GM21367 (cell line): ENCODE data around the gene RXRA.

ENCODE experiments used
- ATAC-seq: cut with Tn5 transposase; IDR thresholded peaks from one replicate; pipeline ENCODE4 v1.9.1; 2021; ENCODE audit not compliant: unreplicated experiment

Gene RXRA

DNA sequence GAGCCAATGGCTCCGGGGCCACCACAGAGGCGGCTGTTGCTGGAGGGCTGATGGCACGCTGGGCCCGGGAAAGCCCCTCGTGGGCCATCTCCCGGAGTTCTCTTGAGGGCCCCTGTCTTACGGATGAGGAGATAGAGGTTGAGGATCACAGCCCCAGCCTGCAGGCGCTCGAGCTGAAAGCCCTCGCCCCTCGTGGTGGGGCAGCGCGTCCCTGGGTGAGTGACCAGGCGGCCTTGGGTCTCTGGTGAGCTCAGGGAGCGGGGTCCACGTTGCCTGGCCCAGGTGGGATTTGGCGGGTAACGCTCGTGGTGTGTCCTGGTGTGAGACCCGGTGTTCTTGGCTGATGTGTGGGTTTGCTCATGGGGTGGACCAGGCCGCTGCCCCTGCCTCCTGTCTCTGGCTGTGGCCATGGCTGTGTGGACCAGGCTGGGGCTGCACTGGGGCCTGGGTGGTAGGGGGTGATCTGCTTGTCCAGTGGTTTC, 38.9 kb downstream of the RXRA start:
- ATAC-seq = no peak

DNA sequence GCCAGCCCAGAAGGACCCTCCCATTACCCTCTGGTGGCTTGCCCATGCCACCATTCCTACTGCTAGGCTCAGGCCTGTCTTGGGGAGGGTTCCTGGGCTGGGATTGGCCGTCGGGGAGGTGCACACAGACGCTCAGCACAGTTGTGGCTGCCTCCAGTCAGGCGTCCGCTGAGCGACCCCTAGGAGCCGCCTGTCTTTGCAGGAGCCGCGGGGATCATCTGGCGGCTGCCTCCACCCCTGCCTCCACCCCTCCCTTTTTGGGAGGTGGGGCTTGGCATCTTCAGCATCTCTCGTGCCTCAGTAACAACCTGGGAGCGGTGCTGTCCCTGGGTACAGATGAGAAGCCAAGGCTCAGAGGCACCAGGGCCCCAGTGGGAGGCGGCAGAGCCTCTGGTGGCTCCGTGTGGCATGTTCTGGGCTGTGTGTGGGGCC, 39.6 kb downstream of the RXRA start:
- no peak for ATAC-seq

DNA sequence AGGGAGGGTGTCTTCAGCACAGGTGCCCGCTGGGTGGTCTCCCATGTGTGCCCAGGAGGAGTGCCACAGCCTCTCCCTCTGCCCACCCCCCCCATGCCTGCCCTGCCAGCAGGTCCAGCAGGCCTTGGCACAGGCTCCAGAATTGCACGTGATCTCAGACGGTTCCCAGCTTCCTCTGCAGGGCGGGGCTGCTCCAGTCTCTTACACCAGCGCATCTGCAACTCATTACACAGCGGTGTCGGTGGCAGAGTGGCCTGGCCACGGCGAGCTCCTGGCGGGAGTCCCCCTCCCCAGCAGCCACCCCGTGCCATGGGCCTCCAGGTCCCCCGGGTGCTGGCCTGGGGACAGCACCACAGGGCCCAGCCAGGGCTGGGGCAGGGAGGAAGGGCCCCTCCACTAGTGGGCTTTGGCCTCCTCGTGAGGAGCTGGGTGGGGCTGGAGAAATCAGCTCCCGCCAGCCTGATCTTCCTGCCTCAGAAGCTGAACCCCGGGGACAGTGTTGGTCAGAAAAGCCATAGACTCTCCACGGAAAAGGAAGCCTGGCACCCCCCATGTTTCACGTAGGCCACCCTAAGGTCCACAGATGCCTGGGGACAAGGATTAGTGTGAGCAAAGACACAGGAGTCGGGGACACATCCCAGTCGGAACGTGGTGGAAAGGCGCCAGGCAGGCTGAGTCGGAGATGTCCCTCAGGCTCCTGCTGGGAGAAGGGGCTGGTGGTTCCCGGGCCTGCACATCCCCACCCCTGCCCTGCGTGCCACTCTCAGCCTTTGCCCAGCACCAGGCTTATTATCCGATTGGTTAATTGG, 40.2 kb downstream of the RXRA start:
- ATAC-seq = no peak

DNA sequence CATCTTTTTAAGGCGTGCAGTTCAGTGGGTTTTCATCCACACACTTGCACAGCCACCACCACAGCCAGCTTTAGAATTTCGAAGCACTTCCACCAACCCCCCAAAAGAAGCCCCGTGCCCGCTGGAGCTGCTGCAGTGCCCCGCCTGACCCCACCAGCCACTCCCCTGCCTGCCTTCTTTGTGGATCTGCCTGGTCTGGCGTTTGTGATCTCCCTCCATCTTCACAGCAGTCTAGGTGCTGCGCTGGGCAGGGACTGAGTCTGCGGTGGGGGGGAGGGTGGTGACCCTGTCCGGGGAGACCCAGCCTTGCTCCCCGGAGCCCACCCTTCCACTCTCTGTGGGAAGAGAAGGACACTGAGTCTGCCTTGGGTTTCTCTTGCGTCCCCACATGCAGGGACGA, 40.8 kb downstream of the RXRA start:
- no peak for ATAC-seq

DNA sequence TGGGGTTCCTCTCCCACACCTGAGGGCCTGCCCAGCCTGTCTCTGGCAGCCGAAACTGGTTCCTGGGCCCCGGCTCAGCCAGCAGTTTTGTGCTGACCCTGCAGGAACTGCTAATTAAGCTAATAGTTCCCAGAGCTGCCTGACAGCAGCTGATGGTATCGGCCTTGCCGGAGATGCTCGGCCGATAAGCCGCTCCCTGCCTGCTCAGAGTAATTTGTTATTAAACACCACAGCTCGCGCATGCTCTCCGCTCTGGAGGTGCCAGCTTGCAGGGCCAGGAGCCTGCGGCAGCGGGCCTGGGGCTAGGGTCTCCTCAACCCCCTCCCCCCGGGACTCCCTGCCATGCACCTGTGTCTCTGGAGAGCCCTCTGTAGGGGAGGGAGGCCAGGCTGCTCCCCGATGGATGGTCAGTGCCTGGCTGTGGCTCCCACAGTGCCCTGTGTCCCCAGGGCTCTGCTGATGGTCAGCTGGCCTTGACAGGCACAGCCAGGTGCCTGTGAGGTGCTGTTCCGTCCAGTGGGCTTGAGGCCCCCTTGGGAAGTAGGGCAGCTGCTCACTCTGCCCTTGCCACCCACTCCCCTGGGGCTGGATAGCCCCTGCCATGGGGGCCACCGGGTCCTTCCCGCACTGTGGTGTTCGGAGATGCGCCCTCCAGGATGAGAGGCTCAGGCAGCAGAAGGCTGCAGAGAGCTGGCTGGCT, 41.7 kb downstream of the RXRA start:
- ATAC-seq = no peak

DNA sequence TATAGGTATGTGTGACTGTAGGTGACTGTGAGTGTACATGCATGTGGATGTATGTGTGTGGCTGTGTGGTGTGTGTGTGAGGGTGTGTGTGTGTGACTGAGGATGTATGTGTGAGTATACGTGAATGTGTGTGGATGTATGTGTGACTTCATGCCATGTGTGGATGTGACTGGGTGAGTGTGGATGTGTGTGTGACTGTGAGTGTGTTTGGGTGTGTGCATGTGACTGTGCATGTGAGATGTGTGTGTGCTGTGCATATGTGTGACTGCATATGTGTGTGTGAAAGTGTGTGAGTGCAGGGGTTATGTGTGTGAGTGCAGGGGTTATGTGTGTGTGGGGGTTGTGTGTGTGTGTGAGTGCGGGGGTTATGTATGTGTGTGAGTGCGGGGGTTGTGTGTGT, 42.3 kb downstream of the RXRA start:
- ATAC-seq = no peak

DNA sequence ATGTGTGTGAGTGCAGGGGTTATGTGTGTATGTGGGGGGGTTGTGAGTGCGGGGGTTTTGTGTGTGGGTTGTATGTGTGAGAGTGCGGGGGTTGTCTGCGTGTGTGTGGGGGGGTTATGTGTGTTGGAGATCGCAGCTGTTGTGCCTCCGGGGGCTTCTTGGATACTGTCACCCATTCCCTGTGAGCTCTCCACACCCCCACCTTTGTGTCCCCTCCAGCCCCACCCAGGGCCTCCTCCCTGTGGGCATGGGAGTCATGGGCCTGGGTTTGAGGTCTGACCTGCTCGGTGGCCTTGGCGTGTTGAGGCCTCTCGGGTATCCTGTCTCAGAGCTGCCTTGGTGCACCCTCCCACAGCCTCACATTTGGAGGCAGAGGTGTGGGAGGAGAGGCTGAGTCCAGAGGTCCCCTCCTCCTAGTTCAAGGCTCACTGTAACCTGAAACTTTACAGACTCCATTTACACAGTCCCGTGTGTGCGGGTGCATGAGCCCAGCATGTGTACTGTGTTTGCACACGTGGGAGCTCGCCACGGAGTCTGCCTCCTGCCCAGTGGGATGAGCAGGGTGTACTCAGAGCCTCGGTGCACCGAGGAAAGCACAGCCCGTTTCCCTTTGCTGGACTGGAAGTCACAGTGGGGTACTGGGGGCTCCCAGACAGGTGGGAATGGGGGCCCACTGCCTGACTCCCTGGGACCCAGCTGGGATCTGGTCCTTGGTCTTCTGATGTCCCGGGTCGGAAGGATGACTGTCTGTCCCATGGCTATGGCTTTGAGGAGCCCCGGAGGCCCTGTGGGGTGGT, 43.4 kb downstream of the RXRA start:
- ATAC-seq = no peak

DNA sequence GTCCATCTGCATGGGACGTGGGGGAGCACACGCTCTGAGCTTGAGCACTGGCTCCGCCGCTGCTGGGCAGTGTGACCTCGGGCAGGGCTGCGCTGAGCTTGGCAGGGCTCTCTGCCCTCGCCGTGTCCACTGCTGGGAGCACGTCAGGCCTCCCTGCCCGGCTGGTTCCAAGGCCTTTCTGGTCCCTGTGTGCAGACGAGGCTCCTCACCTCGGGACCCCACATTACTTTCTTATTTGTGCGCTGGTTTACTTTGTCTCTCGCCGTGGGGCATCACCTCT, 43.9 kb downstream of the RXRA start:
- no peak for ATAC-seq

DNA sequence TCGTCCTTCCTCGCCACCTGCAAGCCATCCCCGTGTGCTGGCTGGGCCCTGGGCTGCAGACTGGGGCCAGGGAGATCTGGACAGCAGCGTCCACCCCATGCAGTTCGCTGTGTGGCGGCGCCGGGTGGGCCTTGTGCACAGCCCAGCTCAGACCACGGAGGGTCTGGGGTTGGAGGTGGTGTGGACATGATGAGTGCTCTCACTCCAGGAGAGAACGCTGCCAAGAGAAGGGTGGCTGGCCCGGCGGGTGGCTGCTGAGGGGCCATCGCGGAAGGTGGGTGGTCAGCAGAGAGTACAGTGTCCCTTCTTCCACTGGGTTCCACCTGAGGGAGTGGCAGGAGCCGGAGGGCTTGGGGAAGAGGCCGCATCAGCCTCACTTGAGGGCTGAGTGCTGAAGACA, 44.4 kb downstream of the RXRA start:
- ATAC-seq = no peak

DNA sequence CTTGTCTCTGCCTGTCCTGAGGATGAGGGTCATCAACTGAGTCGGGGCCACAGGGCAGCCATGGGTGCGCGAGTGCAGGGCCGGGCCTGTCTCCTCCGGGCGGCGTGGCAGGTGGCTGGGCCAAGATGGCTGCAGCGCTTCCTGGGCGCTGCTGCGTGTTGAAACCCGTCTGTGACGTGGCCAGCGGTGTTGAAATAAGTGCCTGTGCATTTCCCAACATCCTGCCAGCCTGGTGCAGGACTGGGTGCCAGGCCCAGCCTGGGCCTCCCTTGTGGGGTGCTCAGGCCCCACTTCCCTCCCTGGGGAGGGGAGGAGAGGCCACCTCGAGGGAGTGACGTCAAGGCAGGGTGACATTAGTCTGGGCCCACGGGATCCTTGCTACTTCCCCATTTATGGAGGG, 45.5 kb downstream of the RXRA start:
- no peak for ATAC-seq

DNA sequence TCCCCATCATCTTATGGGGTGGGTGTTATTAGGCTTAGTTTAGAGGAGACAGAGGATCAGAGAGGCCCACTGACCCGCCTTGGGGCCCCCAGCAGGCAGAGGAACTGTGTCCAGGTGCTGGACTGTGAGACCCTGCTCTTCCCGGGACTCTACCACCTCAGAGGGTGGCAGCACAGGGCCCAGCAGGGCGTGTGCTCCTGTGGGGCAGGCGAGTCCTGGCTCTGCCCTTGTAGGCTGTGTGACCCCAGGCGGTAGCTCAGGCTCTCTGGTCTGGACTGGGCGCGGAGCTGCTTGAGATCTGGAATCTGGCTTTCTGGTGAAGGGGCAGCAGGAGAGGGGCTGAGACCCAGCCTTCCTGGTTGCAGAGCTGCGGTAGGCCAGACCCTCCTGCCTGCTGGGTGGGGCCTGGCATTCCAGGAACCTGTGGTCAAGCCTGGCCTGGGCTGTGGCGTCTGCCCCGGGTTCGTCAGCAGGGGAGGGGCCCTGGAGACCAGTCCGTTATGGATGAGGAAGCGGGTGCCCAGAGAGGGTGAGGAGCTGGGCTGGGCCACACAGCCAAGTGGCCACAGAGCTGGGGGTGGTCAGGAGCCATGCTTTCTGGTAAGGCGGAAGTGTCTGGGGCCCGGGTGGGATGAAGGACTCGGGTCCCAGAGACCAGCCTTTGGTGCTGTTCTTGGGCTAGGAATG, 46.5 kb downstream of the RXRA start:
- no peak for ATAC-seq

DNA sequence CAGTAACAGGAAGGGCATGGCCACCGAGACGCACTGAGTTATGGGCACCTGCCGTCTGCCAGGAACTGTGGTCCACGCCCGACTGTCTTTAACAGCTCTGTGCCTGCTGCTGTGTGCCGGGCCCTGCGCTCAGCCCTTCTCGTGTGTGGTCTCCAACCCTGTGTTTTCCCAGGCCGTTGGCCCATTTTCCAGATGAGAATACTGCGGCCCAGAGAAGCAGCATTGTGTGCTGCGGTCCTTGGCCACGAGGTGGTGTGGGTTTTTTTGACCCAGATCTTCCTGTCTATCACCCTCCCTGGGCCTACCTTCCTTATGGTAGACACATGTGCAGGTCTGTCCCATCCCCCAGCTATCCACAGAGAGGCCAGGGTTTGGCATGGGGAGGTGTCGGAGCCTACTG, 47.0 kb downstream of the RXRA start:
- no peak for ATAC-seq

DNA sequence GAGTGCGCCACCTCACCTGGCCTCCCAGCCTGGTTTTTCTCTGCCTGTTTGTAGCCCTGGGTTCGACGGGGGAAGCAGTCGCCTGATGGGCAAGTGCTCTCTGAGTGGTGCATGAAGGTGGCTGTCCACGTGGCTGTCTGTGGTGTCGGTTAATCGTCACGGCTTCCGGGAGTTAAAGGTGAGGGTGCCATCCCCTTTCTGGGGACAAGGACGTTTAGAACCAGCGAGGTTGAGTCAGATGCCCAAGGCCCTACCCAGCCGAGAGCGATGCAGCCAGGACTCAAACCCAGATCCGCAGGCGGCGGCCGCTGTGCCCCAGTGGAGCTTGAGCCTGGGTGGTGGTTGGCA, 47.7 kb downstream of the RXRA start:
- ATAC-seq = no peak

DNA sequence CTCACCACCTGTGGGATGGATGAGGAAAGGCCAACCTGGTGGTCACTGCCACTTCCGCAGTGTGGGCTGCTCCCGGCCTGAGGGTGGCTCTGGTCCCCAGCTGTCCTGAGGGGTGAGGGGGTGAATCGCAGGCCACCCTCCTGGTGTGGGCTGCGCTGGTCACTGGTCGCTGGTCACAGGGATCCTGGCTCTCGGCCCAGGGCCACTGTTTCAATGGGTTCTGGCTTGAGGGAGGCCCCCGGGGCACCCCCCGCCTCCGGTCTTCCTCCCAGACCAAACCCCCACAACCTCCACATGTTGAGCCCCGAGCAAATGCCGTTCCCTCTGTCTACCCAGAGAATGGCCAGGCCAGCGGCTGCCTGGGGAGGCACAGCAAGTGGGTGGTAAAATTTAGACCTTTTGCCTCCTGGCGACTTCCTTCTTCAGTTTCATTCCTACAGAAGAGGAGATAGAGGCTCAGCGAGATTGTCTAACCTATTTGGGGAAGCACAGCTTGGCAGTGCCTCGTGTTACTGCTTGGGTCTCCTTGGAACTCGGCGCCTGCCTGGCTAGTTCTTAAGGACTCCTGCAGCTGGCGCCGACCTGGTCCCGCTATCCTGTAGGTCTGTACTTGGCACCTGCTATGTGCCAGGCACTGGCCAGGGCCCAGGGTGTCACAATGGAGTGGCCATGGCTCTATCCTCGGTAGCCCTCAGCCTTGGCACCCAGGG, 48.2 kb downstream of the RXRA start:
- ATAC-seq = no peak

DNA sequence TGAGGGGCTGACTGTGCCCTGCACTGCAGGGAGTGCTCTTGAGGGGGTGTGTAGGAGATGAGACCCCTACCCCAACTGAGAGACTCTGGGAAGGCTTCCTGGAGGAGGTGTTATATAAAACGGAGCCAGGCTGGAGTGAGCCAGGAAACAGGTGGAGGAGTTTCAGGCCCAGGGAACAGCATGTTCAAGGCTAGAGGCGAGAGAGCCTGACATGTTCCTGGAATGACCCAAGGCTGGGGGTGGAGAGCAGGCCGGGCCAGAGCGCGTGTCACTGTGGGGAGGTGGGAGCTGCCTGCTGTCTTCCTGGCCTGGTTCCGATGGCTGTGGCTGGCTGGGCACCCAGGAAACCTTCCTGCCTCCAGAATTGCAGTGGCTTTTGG, 48.7 kb downstream of the RXRA start:
- ATAC-seq = no peak

DNA sequence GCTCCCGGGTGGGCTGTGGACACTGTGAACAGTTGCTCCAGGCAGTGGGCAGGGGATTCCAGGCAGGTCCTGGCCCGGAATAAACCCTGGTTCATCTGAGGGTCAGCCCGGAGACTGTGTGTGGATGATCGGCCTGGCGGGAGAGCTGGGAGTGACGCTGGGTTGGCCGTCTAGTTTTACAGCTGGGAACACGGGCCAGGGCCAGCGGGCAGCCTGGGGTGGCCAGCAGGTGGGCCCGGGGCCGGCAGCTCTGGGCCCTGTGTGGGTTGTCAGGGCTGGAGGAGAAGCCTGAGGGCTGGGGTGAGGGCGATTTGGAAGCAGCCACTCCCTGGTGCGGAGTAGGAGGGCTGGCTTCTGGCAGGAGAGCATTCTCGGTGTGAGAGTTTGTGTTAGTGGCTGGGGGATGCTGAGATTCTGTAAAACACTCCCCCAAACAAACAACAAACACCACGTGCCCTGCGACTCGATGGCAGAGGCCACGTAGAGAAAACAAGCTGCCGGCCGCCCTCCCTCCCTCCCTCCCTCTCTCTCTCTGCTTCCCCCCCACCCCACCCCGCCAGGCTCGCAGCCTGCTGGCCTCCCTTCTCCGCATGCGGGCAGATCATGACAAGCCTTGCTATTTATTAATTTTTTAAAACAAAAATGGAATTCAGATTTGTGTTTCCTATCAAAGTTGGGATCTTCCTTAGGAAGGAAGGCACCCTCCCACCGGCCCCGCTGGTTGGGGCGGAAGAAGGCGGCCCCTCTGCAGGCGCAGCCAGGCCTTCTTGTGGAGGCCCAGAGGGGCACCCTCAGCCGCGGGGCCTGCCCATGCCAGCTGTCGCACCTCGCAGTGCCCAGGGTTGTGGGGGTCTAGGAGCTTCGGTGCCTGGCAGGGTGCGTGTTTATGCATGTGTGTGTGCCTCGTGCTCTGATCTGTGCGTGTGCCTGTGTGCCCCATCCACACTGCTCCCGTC, 49.5 kb downstream of the RXRA start:
- no peak for ATAC-seq

DNA sequence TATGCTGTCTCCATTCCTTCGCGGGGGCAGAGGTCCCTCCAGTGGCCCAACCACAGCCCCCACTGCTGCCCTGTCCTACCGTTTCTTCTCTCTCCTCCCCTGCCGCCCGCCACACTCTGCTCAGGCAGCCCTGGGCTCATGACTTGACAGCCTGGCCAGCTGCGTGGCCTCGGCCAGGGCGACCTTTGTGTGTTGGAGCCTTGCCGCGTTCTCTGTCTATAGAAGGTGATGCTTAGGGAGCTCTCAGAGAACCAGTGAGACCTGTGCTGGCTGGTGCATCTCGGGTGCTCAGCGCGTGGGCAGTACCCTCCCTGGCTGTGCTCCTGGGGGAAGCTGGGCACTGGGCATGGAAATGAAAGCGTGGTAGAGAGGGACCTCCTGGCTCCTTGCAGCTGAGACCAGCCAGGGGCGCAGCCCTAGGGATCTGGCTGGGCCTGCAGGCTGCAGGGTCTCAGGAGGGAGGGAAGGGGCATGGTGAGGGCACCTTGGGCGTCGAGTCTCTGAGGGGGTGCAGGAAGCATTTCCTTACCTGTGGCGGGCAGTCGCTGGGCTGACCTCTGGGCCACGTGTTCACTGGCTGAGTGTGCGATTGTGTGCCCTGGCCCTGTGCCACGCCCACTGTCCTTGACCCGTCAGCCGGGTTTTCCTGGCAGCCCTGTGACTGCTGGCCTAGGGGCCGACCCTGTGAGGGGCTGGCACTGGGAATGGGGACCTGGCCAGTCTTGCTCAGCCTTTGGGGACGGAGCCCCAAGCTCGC, 50.3 kb downstream of the RXRA start:
- ATAC-seq = no peak

DNA sequence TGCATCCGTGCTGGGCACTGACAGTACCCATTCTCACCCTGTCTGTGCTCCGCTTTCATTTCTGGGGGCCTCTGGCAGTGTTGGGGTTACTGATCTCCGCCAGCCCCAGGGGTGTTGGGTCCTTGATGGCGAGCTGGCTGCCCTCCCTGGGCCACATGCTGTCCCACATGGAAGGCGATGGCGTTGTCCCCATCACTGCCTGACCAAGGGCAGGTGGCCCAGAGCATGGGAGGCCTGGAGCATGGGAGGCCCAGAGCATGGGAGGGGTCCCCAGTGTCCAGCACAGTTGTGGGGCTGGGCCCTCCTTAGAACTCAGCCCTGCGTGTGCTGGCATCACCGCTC, 50.9 kb downstream of the RXRA start:
- ATAC-seq = no peak

DNA sequence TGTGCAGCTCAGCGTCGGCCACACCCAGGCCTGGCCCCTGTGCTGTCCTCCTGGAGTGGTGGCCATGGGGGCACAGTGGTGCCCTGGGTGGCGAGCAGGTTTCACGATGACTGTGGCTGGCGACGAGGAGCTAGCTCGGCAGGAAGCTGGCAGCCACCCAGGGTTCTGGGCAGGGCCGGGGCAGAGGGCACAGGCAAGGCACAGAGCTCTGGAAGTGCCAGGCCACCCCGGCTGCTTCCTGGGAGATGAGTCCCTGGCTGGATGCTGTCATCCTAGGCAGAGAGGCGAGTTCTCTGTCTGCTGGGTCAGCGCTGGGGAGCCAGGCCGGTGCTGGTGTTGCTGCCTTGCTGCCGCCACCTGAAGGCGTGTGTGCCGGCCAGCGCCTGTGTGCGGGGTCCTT, 51.7 kb downstream of the RXRA start:
- no peak for ATAC-seq
